ENCODE data around the gene NFATC1.

Gene NFATC1

DNA sequence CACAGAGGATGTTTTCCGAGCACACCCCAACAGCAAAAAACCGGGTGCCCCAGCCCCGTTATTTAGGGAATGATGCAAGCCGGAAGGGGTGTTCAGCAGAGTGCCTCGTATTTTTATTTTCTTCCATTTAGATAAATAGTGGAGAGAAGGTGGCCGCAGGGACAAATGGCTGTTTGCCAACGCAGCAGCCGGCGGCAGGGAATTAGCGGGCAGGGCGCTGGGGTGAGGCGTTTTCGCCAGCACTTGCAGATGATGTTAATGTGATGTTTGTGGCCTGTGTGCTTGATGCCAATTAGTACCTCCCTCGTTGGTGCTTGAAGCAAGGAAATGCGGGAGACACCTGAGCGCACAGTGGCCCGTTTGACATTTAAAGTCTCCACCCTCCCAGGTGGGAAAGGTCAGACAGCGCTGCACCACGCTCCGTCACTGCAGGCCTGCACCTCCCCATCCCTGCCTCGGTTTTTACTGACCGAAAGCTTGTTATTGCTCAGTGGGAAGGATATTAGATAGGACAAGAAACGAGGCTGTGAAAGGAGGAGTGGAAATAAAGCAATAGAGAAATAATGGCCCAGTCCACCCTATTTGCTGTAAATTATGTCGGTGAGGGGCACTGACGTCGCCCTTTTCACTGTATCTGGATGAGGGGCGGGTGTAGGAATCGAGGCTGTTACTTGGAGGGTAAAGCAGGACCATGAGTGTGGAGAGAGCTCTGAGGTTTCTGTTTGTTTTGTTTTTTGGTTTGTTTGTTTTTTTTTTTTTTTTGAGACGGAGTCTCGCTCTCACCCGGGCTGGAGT is 39.1 kb downstream of the NFATC1 start:
- TF ChIP-seq SIN3A (IDR thresholded peaks at IDR 0.05; ENCODE audit: borderline replicate concordance, insufficient read depth, low read length) (no peak), POLR2AphosphoS5 (IDR thresholded peaks at IDR 0.05; ENCODE audit: low read depth, low read length) (no peak), REST (IDR thresholded peaks at IDR 0.05; ENCODE audit: insufficient read depth in 1 of 2, low read depth in 2 of 2, low read length in 2 of 2) (no peak), TAF1 (IDR thresholded peaks at IDR 0.05; ENCODE audit: borderline replicate concordance, insufficient read depth, low read length) (no peak), FOXP2 (optimal IDR thresholded peaks at IDR 0.05; ENCODE audit: borderline replicate concordance, extremely low read depth, extremely low read length, insufficient read depth) (no peak)

- TF ChIP-seq REST (IDR thresholded peaks at IDR 0.05; ENCODE audit: insufficient read depth in 1 of 2, low read depth in 2 of 2, low read length in 2 of 2) (no peak), TAF1 (IDR thresholded peaks at IDR 0.05; ENCODE audit: borderline replicate concordance, insufficient read depth, low read length) (no peak), FOXP2 (optimal IDR thresholded peaks at IDR 0.05; ENCODE audit: borderline replicate concordance, extremely low read depth, extremely low read length, insufficient read depth) (no peak), SIN3A (IDR thresholded peaks at IDR 0.05; ENCODE audit: borderline replicate concordance, insufficient read depth, low read length) (no peak), POLR2AphosphoS5 (IDR thresholded peaks at IDR 0.05; ENCODE audit: low read depth, low read length) (no peak)
Measured at GRCh38 chr18:79436556-79437275, 41.0 kb downstream of the NFATC1 start.

GRCh38 chr18:79438089-79438897 is 42.6 kb downstream of the NFATC1 start:
- TF ChIP-seq SIN3A (IDR thresholded peaks at IDR 0.05; ENCODE audit: borderline replicate concordance, insufficient read depth, low read length) (no peak), POLR2AphosphoS5 (IDR thresholded peaks at IDR 0.05; ENCODE audit: low read depth, low read length) (no peak)

GRCh38 chr18:79438898-79439627 is 43.3 kb downstream of the NFATC1 start:
- TF ChIP-seq POLR2AphosphoS5 (IDR thresholded peaks at IDR 0.05; ENCODE audit: low read depth, low read length) (no peak), REST (IDR thresholded peaks at IDR 0.05; ENCODE audit: insufficient read depth in 1 of 2, low read depth in 2 of 2, low read length in 2 of 2) (no peak), TAF1 (IDR thresholded peaks at IDR 0.05; ENCODE audit: borderline replicate concordance, insufficient read depth, low read length) (no peak), FOXP2 (optimal IDR thresholded peaks at IDR 0.05; ENCODE audit: borderline replicate concordance, extremely low read depth, extremely low read length, insufficient read depth) (no peak), SIN3A (IDR thresholded peaks at IDR 0.05; ENCODE audit: borderline replicate concordance, insufficient read depth, low read length) (no peak)

- TF ChIP-seq SIN3A (IDR thresholded peaks at IDR 0.05; ENCODE audit: borderline replicate concordance, insufficient read depth, low read length) (no peak), REST (IDR thresholded peaks at IDR 0.05; ENCODE audit: insufficient read depth in 1 of 2, low read depth in 2 of 2, low read length in 2 of 2) (no peak), POLR2AphosphoS5 (IDR thresholded peaks at IDR 0.05; ENCODE audit: low read depth, low read length) (no peak), FOXP2 (optimal IDR thresholded peaks at IDR 0.05; ENCODE audit: borderline replicate concordance, extremely low read depth, extremely low read length, insufficient read depth) (no peak), TAF1 (IDR thresholded peaks at IDR 0.05; ENCODE audit: borderline replicate concordance, insufficient read depth, low read length) (no peak)
Measured at GRCh38 chr18:79439628-79440023, 43.9 kb downstream of the NFATC1 start.
